HepG2 (cell line): Measurements from ENCODE around the gene MPV17L2. TPM values are rescaled to one million over a fixed set of nuclear protein-coding genes. Genes with fewer than 3 reads are reported as not detected.

Experiments used
- AHDC1 ChIP-seq: sonication (generic); formaldehyde crosslinking; IDR thresholded peaks from 2 replicates; pipeline ENCODE4 v1.5.1; 2020; ENCODE audit warnings: mild to moderate bottlenecking, missing genetic modification reagents, borderline replicate concordance
- ARID4A ChIP-seq: sonication (generic); formaldehyde crosslinking; IDR thresholded peaks from 2 replicates; pipeline ENCODE4 v1.5.0; 2020; ENCODE audit warnings: mild to moderate bottlenecking, missing genetic modification reagents, borderline replicate concordance
- KAT8 ChIP-seq: IDR thresholded peaks from 2 replicates; pipeline ENCODE4 v1.6.1; 2016; ENCODE audit warnings: missing genetic modification reagents, missing compliant biosample characterization
- KLF9 ChIP-seq: IDR thresholded peaks from 2 replicates; pipeline ENCODE4 v1.6.1; 2016; ENCODE audit warnings: low read depth
- MEF2D ChIP-seq: sonication (generic); formaldehyde crosslinking; IDR thresholded peaks from 2 replicates; pipeline ENCODE4 v1.5.1; 2020; ENCODE audit warnings: mild to moderate bottlenecking, missing genetic modification reagents
- SRY ChIP-seq: sonication (generic); formaldehyde crosslinking; IDR thresholded peaks from 2 replicates; pipeline ENCODE4 v1.8.0; 2022; ENCODE audit warnings: mild to moderate bottlenecking, missing genetic modification reagents
- ZBTB40 ChIP-seq, 2 experiments: fragments of 450-650 bp in 1 of 2; sonication (generic) in 1 of 2; formaldehyde crosslinking in 1 of 2; IDR thresholded peaks; 2 replicates each; pipeline versions ENCODE4 v1.6.1 to v1.8.0; 2016 to 2022; ENCODE audit warnings: antibody characterized with exemption in 1 of 2, mild to moderate bottlenecking in 1 of 2, missing genetic modification reagents in 1 of 2
- ZNF580 ChIP-seq: IDR thresholded peaks from 2 replicates; pipeline ENCODE4 v1.6.1; 2016; ENCODE audit warnings: low read depth, borderline replicate concordance
- polyA plus RNA-seq, 8 experiments: library from polyadenylated mRNA; depleted of rRNA in 3 of 8; stranded (reverse) in 7 of 8; unstranded in 1 of 8; fragments of >200 nt; fragmentation: Illumina TruSeq in 4 of 8; extraction: Trizol in 4 of 8; gene quantifications; 2 replicates each; pipeline versions ENCODE4 v1.2.1 to v1.2.3, GENCODE V29; 2011 to 2016; ENCODE audit warnings: low read depth in 4 of 8, missing spikeins in 1 of 8, mixed read lengths in 1 of 8; ENCODE audit not compliant: insufficient read depth in 1 of 8
- total RNA-seq, 5 experiments: library from RNA; depleted of rRNA; stranded (reverse); fragments of >200 nt; fragmentation: Illumina TruSeq; extraction: Trizol; gene quantifications; 2 replicates each; pipeline ENCODE4 v1.2.3, GENCODE V29; 2016; ENCODE audit warnings: low read depth in 1 of 5

Gene MPV17L2
- total and polyA plus RNA-seq, 2 of the 13 experiments (the other 11 are each of a cell fraction or from before 2014, with no cell fraction given) = 13.6 to 16.7 TPM

- peak; percentile 90 for TF ChIP-seq MEF2D (CRISPR knock-in tag)
- peak; percentile 89 for TF ChIP-seq ARID4A
- peak; percentile 99 for TF ChIP-seq SRY
- TF ChIP-seq ZBTB40 (IDR thresholded peaks at IDR 0.05) = no peak
- TF ChIP-seq ZBTB40 (CRISPR knock-in tag; IDR thresholded peaks at IDR 0.05) = peak; percentile 81
- TF ChIP-seq ZNF580 = peak; percentile 93
- TF ChIP-seq KLF9 (CRISPR knock-in tag) = peak; percentile 83; the same call in 1 of the 2 replicates
- TF ChIP-seq AHDC1 (CRISPR knock-in tag) = 0 out of 2 replicates have a peak, but pooled peaks have one; percentile 48
- peak; percentile 75 for TF ChIP-seq KAT8 (CRISPR knock-in tag)
These were observed 40.3 kb downstream of the MPV17L2 start (continued) for GRCh38 chr19:18233224-18233825.
